ENCODE data around the gene OLFM1. TPM values are rescaled to one million over a fixed set of nuclear protein-coding genes. Genes with fewer than 3 reads are reported as not detected.

Gene OLFM1
- total and polyA plus RNA-seq, 9 of the 15 experiments (the other 6 are each of a cell fraction or from before 2014, with no cell fraction given): not detected

DNA sequence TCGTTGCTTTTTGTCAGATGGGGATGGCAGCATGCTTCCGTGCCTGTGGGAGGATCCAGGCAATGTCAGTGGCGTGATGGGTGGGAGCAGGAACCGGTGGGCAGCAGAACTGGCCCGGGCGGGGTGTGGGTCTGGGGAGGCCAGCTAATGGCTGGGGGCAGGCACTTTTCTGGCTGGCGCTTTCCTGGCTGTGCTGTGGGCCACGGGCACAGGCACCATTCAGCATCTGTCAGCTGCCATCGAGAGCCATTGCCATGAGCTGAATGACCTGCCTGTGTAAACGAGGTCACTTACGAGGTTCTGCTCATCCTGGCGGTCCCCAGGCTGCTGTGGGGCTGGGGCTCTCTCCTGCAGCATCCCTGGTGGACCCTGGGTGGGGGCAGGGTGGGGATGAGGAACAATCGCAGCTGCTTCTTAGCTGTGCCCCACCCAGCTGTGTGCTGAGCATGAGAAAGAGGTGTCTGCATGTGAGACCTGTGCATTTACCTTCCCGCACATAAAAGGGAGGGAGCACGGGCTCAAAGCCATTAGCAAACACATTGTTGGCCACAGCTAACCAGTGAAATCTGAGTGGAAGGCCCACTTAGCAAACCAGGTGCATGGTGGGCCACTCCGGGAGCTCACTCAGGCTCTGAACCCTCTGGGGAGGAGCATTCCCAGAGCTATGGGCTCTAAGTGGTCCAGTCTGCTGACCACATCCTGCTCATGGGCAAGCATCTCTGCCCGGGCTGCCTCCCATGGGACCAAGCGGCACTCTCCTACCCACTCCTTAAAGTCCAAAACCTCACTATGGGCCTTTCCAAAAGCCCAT lies 41.3 kb upstream of the OLFM1 start:
- Histone ChIP-seq H3K36me3 (ENCODE audit: control insufficient read depth, insufficient read depth, low read length) (no peaks in the 10 kb centered on the region), H4K20me1 (replicated peaks; ENCODE audit: control insufficient read depth, insufficient read depth, low read length) (no peaks in the 10 kb centered on the region; the same call in none of the 2 replicates), H3K4me1 (replicated peaks in 1 of 2; ENCODE audit: control insufficient read depth in 2 of 2, insufficient read depth in 2 of 2, low read length in 2 of 2) (no peaks in the 10 kb centered on the region), H3K27me3 (ENCODE audit: control insufficient read depth in 2 of 2, insufficient read depth in 2 of 2, low read length in 2 of 2) (peaks cover 7 to 47% of the 10 kb centered on the region in 2 experiments; a peak in 4 of 5 replicates), H3K27ac (ENCODE audit: extremely low read depth, low read depth, low read length) (no peak overlapping the region), H3K79me2 (ENCODE audit: control insufficient read depth, insufficient read depth, low read length) (no peaks in the 10 kb centered on the region), H3K9ac (ENCODE audit: insufficient read depth in 1 of 2, low read depth in 2 of 2, low read length in 2 of 2) (no peak overlapping the region), H2AFZ (ENCODE audit: low read depth, low read length) (no peak overlapping the region), H3K4me2 (ENCODE audit: insufficient read depth, low read length) (no peak overlapping the region), H3K9me1 (ENCODE audit: control insufficient read depth, insufficient read depth, low read length) (no peaks in the 10 kb centered on the region), H3K9me3 (replicated peaks; ENCODE audit: control insufficient read depth, insufficient read depth, low read depth, low read length) (no peaks in the 10 kb centered on the region), H3K4me3 (no peak overlapping the region)
- in situ Hi-C loops (cut with MboI) (no loop called here), intact Hi-C loops (cut with micrococcal nuclease) (no loop called here)
- CTCF ChIA-PET (ENCODE audit: low intra/inter-chr PET ratio): no interaction called here
- DNase-seq (ENCODE audit: extremely low read depth in 1 of 4, low spot score in 3 of 4): no peak
- FAIRE-seq: no peak
- under 1% methylated on average over 16 of the region's 18 CpGs for WGBS (ENCODE audit: insufficient coverage, low coverage, missing lambda C conversion rate)
- ATAC-seq: no peak
- no TSS peak for BruUV-seq (replicated peaks)
- POLR2A ChIA-PET: interaction anchor here (0.6 kb wide), 2 partner anchors 129 to 251 kb away, joined by 3 to 4 read pairs; no protein-coding TSS in a partner anchor
- TF ChIP-seq, protein P1, sequence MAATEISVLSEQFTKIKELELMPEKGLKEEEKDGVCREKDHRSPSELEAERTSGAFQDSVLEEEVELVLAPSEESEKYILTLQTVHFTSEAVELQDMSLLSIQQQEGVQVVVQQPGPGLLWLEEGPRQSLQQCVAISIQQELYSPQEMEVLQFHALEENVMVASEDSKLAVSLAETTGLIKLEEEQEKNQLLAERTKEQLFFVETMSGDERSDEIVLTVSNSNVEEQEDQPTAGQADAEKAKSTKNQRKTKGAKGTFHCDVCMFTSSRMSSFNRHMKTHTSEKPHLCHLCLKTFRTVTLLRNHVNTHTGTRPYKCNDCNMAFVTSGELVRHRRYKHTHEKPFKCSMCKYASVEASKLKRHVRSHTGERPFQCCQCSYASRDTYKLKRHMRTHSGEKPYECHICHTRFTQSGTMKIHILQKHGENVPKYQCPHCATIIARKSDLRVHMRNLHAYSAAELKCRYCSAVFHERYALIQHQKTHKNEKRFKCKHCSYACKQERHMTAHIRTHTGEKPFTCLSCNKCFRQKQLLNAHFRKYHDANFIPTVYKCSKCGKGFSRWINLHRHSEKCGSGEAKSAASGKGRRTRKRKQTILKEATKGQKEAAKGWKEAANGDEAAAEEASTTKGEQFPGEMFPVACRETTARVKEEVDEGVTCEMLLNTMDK (IDR thresholded peaks at IDR 0.05; ENCODE audit: borderline replicate concordance, insufficient read depth, low read depth, low read length, poor library complexity, severe bottlenecking): no peak
- TF ChIP-seq ILF3 (IDR thresholded peaks at IDR 0.05; ENCODE audit: borderline replicate concordance) (no peak), ERF (CRISPR knock-in tag; IDR thresholded peaks at IDR 0.05) (no peak), RBBP5 (IDR thresholded peaks at IDR 0.05; ENCODE audit: borderline replicate concordance, insufficient read depth, low read length, poor library complexity, severe bottlenecking) (no peak), HDAC2 (IDR thresholded peaks at IDR 0.05) (no peak), SAP30 (IDR thresholded peaks at IDR 0.05; ENCODE audit: borderline replicate concordance, insufficient read depth, low read depth, low read length, poor library complexity, severe bottlenecking) (no peak)
- TF ChIP-seq, protein P2, sequence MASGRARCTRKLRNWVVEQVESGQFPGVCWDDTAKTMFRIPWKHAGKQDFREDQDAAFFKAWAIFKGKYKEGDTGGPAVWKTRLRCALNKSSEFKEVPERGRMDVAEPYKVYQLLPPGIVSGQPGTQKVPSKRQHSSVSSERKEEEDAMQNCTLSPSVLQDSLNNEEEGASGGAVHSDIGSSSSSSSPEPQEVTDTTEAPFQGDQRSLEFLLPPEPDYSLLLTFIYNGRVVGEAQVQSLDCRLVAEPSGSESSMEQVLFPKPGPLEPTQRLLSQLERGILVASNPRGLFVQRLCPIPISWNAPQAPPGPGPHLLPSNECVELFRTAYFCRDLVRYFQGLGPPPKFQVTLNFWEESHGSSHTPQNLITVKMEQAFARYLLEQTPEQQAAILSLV (tag; IDR thresholded peaks at IDR 0.05): no peak
- TF ChIP-seq, protein P3, sequence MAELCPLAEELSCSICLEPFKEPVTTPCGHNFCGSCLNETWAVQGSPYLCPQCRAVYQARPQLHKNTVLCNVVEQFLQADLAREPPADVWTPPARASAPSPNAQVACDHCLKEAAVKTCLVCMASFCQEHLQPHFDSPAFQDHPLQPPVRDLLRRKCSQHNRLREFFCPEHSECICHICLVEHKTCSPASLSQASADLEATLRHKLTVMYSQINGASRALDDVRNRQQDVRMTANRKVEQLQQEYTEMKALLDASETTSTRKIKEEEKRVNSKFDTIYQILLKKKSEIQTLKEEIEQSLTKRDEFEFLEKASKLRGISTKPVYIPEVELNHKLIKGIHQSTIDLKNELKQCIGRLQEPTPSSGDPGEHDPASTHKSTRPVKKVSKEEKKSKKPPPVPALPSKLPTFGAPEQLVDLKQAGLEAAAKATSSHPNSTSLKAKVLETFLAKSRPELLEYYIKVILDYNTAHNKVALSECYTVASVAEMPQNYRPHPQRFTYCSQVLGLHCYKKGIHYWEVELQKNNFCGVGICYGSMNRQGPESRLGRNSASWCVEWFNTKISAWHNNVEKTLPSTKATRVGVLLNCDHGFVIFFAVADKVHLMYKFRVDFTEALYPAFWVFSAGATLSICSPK (IDR thresholded peaks at IDR 0.05; ENCODE audit: borderline replicate concordance): no peak
- TF ChIP-seq, protein P4, sequence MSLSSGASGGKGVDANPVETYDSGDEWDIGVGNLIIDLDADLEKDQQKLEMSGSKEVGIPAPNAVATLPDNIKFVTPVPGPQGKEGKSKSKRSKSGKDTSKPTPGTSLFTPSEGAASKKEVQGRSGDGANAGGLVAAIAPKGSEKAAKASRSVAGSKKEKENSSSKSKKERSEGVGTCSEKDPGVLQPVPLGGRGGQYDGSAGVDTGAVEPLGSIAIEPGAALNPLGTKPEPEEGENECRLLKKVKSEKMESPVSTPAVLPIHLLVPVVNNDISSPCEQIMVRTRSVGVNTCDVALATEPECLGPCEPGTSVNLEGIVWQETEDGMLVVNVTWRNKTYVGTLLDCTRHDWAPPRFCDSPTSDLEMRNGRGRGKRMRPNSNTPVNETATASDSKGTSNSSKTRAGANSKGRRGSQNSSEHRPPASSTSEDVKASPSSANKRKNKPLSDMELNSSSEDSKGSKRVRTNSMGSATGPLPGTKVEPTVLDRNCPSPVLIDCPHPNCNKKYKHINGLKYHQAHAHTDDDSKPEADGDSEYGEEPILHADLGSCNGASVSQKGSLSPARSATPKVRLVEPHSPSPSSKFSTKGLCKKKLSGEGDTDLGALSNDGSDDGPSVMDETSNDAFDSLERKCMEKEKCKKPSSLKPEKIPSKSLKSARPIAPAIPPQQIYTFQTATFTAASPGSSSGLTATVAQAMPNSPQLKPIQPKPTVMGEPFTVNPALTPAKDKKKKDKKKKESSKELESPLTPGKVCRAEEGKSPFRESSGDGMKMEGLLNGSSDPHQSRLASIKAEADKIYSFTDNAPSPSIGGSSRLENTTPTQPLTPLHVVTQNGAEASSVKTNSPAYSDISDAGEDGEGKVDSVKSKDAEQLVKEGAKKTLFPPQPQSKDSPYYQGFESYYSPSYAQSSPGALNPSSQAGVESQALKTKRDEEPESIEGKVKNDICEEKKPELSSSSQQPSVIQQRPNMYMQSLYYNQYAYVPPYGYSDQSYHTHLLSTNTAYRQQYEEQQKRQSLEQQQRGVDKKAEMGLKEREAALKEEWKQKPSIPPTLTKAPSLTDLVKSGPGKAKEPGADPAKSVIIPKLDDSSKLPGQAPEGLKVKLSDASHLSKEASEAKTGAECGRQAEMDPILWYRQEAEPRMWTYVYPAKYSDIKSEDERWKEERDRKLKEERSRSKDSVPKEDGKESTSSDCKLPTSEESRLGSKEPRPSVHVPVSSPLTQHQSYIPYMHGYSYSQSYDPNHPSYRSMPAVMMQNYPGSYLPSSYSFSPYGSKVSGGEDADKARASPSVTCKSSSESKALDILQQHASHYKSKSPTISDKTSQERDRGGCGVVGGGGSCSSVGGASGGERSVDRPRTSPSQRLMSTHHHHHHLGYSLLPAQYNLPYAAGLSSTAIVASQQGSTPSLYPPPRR (CRISPR knock-in tag; IDR thresholded peaks at IDR 0.05; ENCODE audit: borderline replicate concordance): no peak

Data from K562 (cell line).